ENCODE data around the gene STK11IP. TPM values are rescaled to one million over a fixed set of nuclear protein-coding genes. Genes with fewer than 3 reads are reported as not detected.

The STK11IP gene
- total and polyA plus RNA-seq, 2 donors (not counting 1 experiment from before 2014, with no cell fraction given), result 46.8 to 55.6 TPM

GRCh38 chr2:219661955-219662395 lies 64.3 kb downstream of the STK11IP start:
- Histone ChIP-seq H2AFZ (ENCODE audit: insufficient read depth, low read depth, low read length, poor library complexity, severe bottlenecking) (no peak overlapping the region), H3K4me3 (ENCODE audit: control extremely low read depth in 1 of 5, extremely low read depth in 1 of 5, insufficient read depth in 1 of 5, low read depth in 2 of 5, low read length in 4 of 5) (no peak overlapping the region), H4K20me1 (ENCODE audit: control insufficient read depth, insufficient read depth, low read length, poor library complexity, severe bottlenecking) (no peaks in the 10 kb centered on the region), H3K27me3 (replicated peaks in 1 of 4; ENCODE audit: control extremely low read depth in 1 of 4, control insufficient read depth in 3 of 4, insufficient read depth in 4 of 4, low read length in 3 of 4) (peaks cover 0 to 9% (median 0%) of the 10 kb centered on the region in 4 experiments), H3K4me1 (ENCODE audit: control insufficient read depth in 2 of 2, insufficient read depth in 2 of 2, low read length in 2 of 2) (no peaks in the 10 kb centered on the region), H3K9ac (ENCODE audit: low read length) (no peak overlapping the region), H3K9me3 (ENCODE audit: control extremely low read depth in 1 of 3, control insufficient read depth in 2 of 3, insufficient read depth in 1 of 3, low read length in 2 of 3) (peaks cover 2 to 17% (median 7%) of the 10 kb centered on the region in 3 donors), H3K79me2 (ENCODE audit: control insufficient read depth, insufficient read depth, low read length) (no peaks in the 10 kb centered on the region), H3K4me2 (replicated peaks; ENCODE audit: low read depth, low read length, poor library complexity, severe bottlenecking) (no peak overlapping the region), H3K36me3 (replicated peaks in 1 of 2; ENCODE audit: control extremely low read depth in 1 of 2, control insufficient read depth in 1 of 2, extremely low read depth in 1 of 2, insufficient read depth in 2 of 2, low read length in 1 of 2) (no peaks in the 10 kb centered on the region), H3K27ac (ENCODE audit: low read length in 2 of 2) (no peak overlapping the region)
- H3K4me3 Mint-ChIP-seq, result no peak overlapping the region
- peaks cover 10% of the 10 kb centered on the region for H3K9me3 Mint-ChIP-seq (ENCODE audit: insufficient read depth)
- H3K4me1 Mint-ChIP-seq, result no peaks in the 10 kb centered on the region
- H3K27ac Mint-ChIP-seq, result no peak overlapping the region
- 88% methylated on average over 1 of the region's 1 CpG for WGBS (ENCODE audit: insufficient coverage)
- TF ChIP-seq EZH2 (IDR thresholded peaks at IDR 0.05; ENCODE audit: borderline replicate concordance, insufficient read depth, low read depth, low read length, poor library complexity, severe bottlenecking) (no peak), CTCF (IDR thresholded peaks at IDR 0.05) (no peak)
- ChIA-PET POLR2A (no interaction called here), CTCF (interaction anchor here (0.8 kb wide), 1 partner anchor 106 kb away, joined by 3 read pairs; no protein-coding TSS in a partner anchor)
- no peak for DNase-seq
- no peak for ATAC-seq (ENCODE audit: low read depth)
- H3K27me3 Mint-ChIP-seq, result peaks cover 42% of the 10 kb centered on the region
- intact Hi-C loops (cut with micrococcal nuclease), result no loop called here

- Histone ChIP-seq H3K4me3 (ENCODE audit: control extremely low read depth in 1 of 5, extremely low read depth in 1 of 5, insufficient read depth in 1 of 5, low read depth in 2 of 5, low read length in 4 of 5) (no peak overlapping the region), H4K20me1 (ENCODE audit: control insufficient read depth, insufficient read depth, low read length, poor library complexity, severe bottlenecking) (no peaks in the 10 kb centered on the region), H2AFZ (ENCODE audit: insufficient read depth, low read depth, low read length, poor library complexity, severe bottlenecking) (no peak overlapping the region), H3K36me3 (replicated peaks in 1 of 2; ENCODE audit: control extremely low read depth in 1 of 2, control insufficient read depth in 1 of 2, extremely low read depth in 1 of 2, insufficient read depth in 2 of 2, low read length in 1 of 2) (no peaks in the 10 kb centered on the region), H3K9me3 (ENCODE audit: control extremely low read depth in 1 of 3, control insufficient read depth in 2 of 3, insufficient read depth in 1 of 3, low read length in 2 of 3) (peaks cover 2 to 17% (median 7%) of the 10 kb centered on the region in 3 donors), H3K27me3 (replicated peaks in 1 of 4; ENCODE audit: control extremely low read depth in 1 of 4, control insufficient read depth in 3 of 4, insufficient read depth in 4 of 4, low read length in 3 of 4) (peaks cover 0 to 9% (median 0%) of the 10 kb centered on the region in 4 experiments), H3K9ac (ENCODE audit: low read length) (no peak overlapping the region), H3K4me2 (replicated peaks; ENCODE audit: low read depth, low read length, poor library complexity, severe bottlenecking) (no peak overlapping the region), H3K79me2 (ENCODE audit: control insufficient read depth, insufficient read depth, low read length) (no peaks in the 10 kb centered on the region), H3K27ac (ENCODE audit: low read length in 2 of 2) (no peak overlapping the region), H3K4me1 (ENCODE audit: control insufficient read depth in 2 of 2, insufficient read depth in 2 of 2, low read length in 2 of 2) (no peaks in the 10 kb centered on the region)
- POLR2A ChIA-PET, result no interaction called here
- Mint-ChIP-seq H3K9me3 (ENCODE audit: insufficient read depth) (peaks cover 10% of the 10 kb centered on the region), H3K27ac (no peak overlapping the region), H3K27me3 (peaks cover 39% of the 10 kb centered on the region), H3K4me1 (no peaks in the 10 kb centered on the region), H3K4me3 (no peak overlapping the region)
- TF ChIP-seq EZH2 (IDR thresholded peaks at IDR 0.05; ENCODE audit: borderline replicate concordance, insufficient read depth, low read depth, low read length, poor library complexity, severe bottlenecking), result no peak
- no peak for TF ChIP-seq CTCF (IDR thresholded peaks at IDR 0.05)
- ATAC-seq (ENCODE audit: low read depth), result no peak
- no peak for DNase-seq
- intact Hi-C loops (cut with micrococcal nuclease), result no loop called here
- CTCF ChIA-PET, result no interaction called here
Observed at GRCh38 chr2:219662566-219662965, 64.9 kb downstream of the STK11IP start.
